HG03469 (cell line): Measurements from ENCODE around the gene ZNF878.
"Not testable (repeated sequence)": the region's sequence is repeated elsewhere in the genome, so short reads cannot be mapped to it uniquely, and the experiment has no call there.

ENCODE experiments used
- ATAC-seq: cut with Tn5 transposase; IDR thresholded peaks from one replicate; pipeline ENCODE4 v1.9.1; 2021; ENCODE audit warnings: mild to moderate bottlenecking, moderate library complexity, moderate number of reproducible peaks; ENCODE audit not compliant: unreplicated experiment

The ZNF878 gene

GRCh38 chr19:12052497-12053169 is at the start of gene ZNF878:
ZNF878 (minus strand) TSS chr19:12052961; CDS start chr19:12052801, 160 bp downstream.
- no peak for ATAC-seq

DNA sequence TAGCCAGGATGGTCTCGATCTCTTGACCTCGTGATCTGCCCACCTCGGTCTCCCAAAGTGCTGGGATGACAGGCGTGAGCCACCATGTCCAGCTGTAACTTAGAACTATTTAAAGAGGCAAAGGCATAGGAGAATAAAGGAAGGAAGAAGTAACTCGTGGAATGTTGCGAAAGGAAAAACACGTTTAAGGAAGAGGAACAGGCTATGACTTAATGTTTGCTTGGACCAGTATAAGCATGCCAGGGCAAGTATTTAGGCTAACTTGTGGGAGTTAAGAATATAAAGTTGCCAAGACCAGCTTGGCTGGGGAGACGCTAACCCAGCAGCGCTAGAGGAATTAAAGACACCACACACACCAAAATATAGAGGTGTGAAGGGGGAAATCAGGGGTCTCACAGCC is 45.3 kb upstream of the ZNF878 start:
- ATAC-seq, result no peak

DNA sequence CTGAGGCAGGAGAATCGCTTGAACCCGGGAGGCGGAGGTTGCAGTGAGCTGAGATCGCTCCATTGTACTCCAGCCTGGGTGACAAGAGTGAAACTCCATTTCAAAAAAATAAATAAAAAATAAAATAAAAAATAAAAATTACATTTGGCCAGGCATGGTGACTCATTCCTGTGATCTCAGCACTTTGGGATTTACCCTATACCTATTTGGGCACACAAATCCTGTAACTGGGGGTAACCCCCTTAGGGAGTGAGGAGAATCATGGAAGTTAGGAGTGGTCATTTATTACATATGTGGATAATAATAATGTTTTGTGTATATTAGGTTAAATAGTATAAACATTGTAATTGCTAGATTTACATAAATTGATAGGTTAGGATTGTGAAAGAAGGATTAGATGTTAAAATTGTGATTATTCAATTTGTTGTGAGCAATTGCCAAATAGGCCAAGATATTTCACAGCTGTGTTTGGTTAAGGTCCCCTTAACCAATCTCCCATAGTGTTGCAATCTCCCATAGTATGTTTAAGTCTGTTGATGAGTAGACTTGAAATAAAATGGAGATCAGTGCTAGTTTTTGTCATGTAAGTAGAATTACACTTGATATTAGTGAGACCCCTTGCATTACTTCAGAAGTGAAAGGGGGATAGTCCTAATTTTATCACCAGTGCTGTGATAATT is 42.5 kb upstream of the ZNF878 start:
- no peak for ATAC-seq

DNA sequence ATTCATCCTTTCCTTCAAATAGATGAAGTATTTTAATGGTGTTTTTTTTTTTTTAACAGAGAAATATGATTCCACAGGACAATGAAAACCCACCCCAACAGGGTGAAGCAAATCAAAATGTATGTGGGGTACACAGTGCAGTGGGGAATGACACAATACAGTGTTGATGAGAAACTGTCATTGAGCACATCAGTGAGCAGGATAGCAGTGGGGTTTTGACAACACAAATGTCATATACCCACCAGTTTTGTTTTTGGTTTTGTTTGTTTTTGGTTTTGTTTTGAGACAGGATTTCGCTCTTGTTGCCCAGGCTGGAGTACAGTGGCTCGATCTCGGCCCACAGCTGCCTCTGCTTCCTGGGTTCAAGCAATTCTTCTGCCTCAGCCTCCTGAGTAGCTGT is 41.0 kb upstream of the ZNF878 start:
- no peak for ATAC-seq

DNA sequence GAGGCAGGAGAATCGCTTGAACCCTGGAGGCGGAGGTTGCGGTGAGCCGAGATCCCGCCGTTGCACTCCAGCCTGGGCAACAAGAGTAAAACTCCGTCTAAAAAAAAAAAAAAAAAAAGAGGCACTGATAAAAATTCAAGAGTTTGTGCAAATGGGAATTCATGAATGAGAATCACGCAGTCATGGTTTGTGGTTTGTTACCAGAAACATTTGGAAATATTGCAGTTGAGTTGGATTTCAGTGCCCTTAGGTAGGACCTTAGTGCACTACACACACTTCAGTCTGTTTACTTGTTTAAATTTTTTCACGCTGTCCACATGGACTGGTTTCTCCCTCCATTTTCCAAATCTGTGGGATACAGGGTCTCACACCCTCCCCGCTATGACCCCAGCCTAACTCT is 40.2 kb upstream of the ZNF878 start:
- ATAC-seq, result no peak

GRCh38 chr19:12092065-12092867 is 39.5 kb upstream of the ZNF878 start:
- ATAC-seq, result no peak

- no peak for ATAC-seq
These were observed 38.0 kb upstream of the ZNF878 start for GRCh38 chr19:12090807-12091206.

- no peak for ATAC-seq
These were observed 32.5 kb upstream of the ZNF878 start for GRCh38 chr19:12085074-12085818.

GRCh38 chr19:12083336-12083735 is 30.6 kb upstream of the ZNF878 start:
- ATAC-seq, result not testable (repeated sequence)

GRCh38 chr19:12077375-12077774 is 24.6 kb upstream of the ZNF878 start:
- ATAC-seq, result no peak

GRCh38 chr19:12076331-12076730 is 23.6 kb upstream of the ZNF878 start:
- ATAC-seq, result not testable (repeated sequence)

GRCh38 chr19:12075538-12076139 is 22.9 kb upstream of the ZNF878 start:
- ATAC-seq, result no peak

DNA sequence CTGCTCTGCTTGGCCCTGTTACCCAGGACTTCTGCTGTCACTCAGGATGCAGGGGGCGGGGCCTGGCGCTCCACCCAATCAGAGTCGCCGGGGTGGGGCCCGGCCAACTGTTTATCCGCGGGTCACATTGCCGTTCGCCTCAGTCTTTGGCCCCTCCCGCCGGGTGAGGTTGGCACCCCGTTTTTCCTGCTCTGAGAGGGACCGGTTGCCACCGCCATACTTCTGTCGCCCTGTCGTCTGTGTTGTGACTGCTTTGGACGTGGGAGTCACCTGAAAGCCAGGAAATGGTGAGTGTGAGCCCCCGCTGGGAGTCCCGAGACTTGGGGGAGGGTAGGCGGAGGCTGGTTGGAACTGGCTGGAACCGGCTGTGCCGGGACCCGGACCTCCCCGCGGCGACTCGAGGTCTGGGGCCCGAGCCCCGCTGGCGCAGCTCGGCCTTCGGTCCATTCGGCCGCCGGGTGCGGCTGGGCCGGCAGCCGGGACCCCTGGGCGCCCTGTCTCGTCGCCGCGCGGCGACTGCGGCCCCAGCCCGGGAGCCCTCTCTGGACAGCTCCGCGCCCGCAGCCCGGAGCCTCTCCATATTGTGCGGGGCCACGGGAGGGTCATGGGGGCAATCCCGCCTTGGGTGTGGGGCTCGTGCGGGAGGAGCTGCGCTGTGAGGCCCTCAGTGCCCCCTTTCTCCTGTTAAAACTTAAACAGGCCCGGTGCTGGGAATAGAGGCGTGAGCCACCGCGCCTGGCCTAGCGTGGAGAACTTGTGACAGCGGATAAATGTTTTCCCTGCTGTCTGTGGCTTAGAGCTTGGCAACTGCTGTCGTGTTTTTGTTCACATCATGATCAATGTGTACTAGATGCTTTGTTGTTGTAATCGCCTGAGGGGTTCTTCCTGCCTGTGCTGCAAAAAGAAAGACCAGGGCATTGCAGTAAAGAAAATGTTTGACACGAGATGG is 12.1 kb upstream of the ZNF878 start, which contains the start of gene ZNF844:
Gene ZNF844 (plus strand): TSS at position 142 of the 949 bp plus-strand sequence. CDS start 143 bp downstream, at position 285.
- ATAC-seq, result peak; percentile 42

DNA sequence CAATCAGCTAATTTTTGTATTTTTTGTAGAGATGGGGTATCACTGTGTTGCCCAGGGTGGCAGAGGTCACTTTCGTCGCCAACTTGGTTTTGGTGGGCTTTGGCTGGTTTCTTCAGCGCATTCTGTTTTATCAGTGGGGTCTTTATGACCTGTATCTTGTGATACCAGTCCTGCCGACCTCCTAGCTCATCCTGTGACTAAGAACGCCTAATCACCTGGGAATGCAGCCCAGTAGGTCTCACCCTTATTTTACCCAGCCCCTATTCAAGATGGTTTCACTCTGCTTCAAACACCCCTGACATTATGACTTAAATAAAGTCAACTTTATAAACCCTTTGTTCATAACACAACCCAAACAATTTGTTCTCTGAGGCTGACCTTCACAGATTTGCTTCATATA is 3.0 kb upstream of the ZNF878 start:
- ATAC-seq, result no peak

DNA sequence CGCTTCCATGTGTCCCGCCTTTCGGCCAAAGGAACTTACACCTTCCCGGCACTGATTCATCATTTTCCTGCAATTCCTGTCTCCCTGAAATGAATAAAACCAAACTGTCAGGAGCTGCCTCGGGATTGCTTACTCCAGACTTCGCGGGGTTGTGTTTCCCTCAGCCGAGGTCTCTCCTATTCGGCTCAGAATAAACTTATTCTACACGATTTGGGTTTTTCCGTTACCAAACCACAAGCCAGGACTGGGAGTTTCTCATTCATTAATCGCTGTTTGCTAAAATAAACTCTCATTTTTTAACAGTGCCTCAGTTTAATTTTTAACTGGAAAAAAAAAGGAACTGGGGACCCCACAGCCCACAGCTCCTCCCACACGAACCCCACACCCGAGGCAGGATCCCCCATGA is 667 bp downstream of the ZNF878 start:
- ATAC-seq, result no peak

DNA sequence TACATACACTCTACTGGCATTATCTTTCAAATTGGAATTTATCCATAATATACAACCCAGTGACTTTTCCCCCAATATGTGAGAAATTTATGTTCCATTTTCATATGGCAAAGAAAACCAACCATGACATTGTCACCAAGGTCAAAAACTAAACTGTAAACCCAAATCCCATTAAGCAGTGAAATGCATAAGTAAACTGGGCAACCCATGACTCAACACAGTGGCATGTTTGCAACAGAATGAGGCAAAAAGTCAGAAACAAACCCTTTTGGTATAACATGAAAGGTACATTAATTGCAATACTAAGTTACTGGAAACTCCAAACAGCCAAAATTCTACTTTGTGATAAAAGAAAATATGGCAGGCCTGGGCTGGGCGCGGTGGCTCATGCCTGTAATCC is 4.9 kb downstream of the ZNF878 start:
- no peak for ATAC-seq

- ATAC-seq, result no peak
These were observed 8.9 kb downstream of the ZNF878 start for GRCh38 chr19:12043752-12044422.

DNA sequence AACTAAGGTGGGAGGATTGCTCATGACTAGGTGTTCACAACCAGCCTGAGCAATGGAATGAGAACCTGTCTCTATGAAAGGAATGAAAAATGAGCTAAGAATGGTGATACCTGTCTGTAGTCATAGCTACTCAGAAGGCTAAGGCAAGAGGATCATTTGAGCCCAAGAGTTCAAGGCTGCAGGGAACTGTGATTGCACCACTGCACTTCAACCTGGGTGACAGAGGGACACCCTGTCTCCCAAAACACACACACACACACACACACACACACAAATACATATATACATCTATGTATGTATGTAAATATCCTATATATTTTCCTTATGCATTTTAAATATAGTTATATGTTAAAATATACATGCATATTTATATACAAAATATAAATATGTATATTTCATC is 9.9 kb downstream of the ZNF878 start:
- ATAC-seq, result no peak
